ENCODE data around the gene GPC1.

Gene GPC1

GRCh38 chr2:240480834-240481623 lies 45.6 kb downstream of the GPC1 start:
- Histone ChIP-seq H3K36me3 (replicated peaks; ENCODE audit: low read depth, low read length) (no peaks in the 10 kb centered on the region), H3K27me3 (ENCODE audit: low read depth, low read length) (no peaks in the 10 kb centered on the region), H2AFZ (ENCODE audit: low read depth, low read length) (no peak overlapping the region), H3K4me3 (ENCODE audit: low read length) (no peak overlapping the region), H3K9ac (ENCODE audit: low read length) (no peak overlapping the region), H3K9me3 (ENCODE audit: insufficient read depth, low read length) (no peaks in the 10 kb centered on the region), H4K20me1 (ENCODE audit: insufficient read depth, low read length) (no peaks in the 10 kb centered on the region), H3K4me2 (ENCODE audit: low read length) (no peak overlapping the region), H3K79me2 (ENCODE audit: low read length) (no peaks in the 10 kb centered on the region), H3K27ac (ENCODE audit: low read length) (no peak overlapping the region), H3K4me1 (ENCODE audit: low read length) (no peaks in the 10 kb centered on the region)
- TF ChIP-seq EZH2phosphoT487 (IDR thresholded peaks at IDR 0.05; ENCODE audit: low read depth): no peak
- no peak for TF ChIP-seq CTCF (IDR thresholded peaks at IDR 0.05; ENCODE audit: low read depth, low read length)

DNA sequence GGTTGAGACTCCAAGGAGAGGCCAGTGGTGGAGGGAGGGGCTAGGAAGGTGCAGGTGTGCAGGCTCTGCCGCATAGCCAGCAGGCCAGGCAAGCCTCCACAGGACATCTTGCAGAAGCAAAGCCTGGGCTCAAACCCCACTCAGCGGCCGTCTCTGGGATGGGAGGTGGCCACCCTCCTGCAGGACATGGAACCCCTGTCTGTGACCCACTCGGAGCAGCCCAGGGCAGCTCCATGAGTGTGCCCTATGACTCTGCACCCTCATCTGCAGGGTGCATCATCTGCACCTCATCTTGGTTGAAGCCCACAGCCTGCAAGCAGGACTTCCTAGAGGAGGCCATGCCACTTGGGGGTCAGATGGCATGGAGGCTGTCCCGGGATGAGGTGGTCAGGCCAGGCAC lies 46.3 kb downstream of the GPC1 start:
- Histone ChIP-seq H3K27ac (ENCODE audit: low read length) (no peak overlapping the region), H2AFZ (ENCODE audit: low read depth, low read length) (no peak overlapping the region), H3K27me3 (ENCODE audit: low read depth, low read length) (no peaks in the 10 kb centered on the region), H3K79me2 (ENCODE audit: low read length) (no peaks in the 10 kb centered on the region), H3K9me3 (ENCODE audit: insufficient read depth, low read length) (no peaks in the 10 kb centered on the region), H3K36me3 (replicated peaks; ENCODE audit: low read depth, low read length) (no peaks in the 10 kb centered on the region), H3K4me3 (ENCODE audit: low read length) (no peak overlapping the region), H4K20me1 (ENCODE audit: insufficient read depth, low read length) (no peaks in the 10 kb centered on the region), H3K4me2 (ENCODE audit: low read length) (no peak overlapping the region), H3K9ac (ENCODE audit: low read length) (no peak overlapping the region), H3K4me1 (ENCODE audit: low read length) (no peaks in the 10 kb centered on the region)
- no peak for TF ChIP-seq CTCF (IDR thresholded peaks at IDR 0.05; ENCODE audit: low read depth, low read length)
- TF ChIP-seq EZH2phosphoT487 (IDR thresholded peaks at IDR 0.05; ENCODE audit: low read depth): no peak

DNA sequence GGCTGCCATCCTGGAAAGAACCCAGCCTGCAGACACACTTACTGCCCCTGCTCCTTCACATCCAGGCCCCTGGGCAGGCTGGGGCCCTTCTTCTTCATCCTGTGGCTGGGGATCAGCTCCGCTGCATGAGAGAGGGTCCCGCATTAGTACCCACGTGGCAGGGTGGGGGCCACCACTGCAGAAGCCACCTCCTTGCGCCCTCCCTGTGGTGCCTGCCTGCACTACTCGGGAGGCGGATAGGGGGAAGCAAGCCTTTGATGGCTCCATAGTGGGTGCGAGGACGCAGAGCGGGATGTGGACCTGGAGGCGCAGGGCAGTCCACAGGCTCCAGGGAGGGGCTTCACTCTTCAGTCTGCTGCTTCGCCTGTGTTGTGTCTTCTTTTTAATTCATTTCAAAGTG lies 46.7 kb downstream of the GPC1 start:
- H3K79me2 ChIP-seq (ENCODE audit: low read length): no peaks in the 10 kb centered on the region
- no peaks in the 10 kb centered on the region for H3K4me1 ChIP-seq (ENCODE audit: low read length)
- no peak overlapping the region for H3K4me3 ChIP-seq (ENCODE audit: low read length)
- H3K27ac ChIP-seq (ENCODE audit: low read length): no peak overlapping the region
- no peak overlapping the region for H3K9ac ChIP-seq (ENCODE audit: low read length)
- no peaks in the 10 kb centered on the region for H3K27me3 ChIP-seq (ENCODE audit: low read depth, low read length)
- no peaks in the 10 kb centered on the region for H3K36me3 ChIP-seq (replicated peaks; ENCODE audit: low read depth, low read length)
- no peak overlapping the region for H2AFZ ChIP-seq (ENCODE audit: low read depth, low read length)
- H3K9me3 ChIP-seq (ENCODE audit: insufficient read depth, low read length): no peaks in the 10 kb centered on the region
- TF ChIP-seq EZH2phosphoT487 (IDR thresholded peaks at IDR 0.05; ENCODE audit: low read depth) (no peak), CTCF (IDR thresholded peaks at IDR 0.05; ENCODE audit: low read depth, low read length) (no peak)
- H4K20me1 ChIP-seq (ENCODE audit: insufficient read depth, low read length): no peaks in the 10 kb centered on the region
- H3K4me2 ChIP-seq (ENCODE audit: low read length): no peak overlapping the region

DNA sequence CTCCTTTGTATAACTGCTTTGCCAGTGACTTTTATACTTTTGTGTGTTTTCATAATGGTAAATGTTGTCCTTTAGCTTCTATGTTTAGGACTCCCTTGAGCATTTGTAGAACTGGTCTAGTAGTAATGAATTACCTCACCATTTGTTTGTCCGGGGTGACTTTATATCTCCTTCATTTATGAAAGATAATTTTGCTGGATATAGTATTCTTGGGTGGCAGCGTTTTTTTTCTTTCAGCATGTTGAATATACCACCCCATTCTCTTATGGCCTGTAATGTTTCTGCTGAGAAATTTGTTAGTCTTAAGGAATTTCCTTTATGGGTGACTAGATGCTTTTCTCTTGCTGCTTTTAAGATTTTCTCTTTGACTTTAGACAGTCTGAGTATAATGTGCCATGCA lies 56.0 kb downstream of the GPC1 start:
- Histone ChIP-seq H3K27me3 (ENCODE audit: low read depth, low read length) (no peaks in the 10 kb centered on the region), H3K9me3 (ENCODE audit: insufficient read depth, low read length) (no peaks in the 10 kb centered on the region), H3K79me2 (ENCODE audit: low read length) (no peaks in the 10 kb centered on the region), H3K4me3 (ENCODE audit: low read length) (no peak overlapping the region), H3K4me2 (ENCODE audit: low read length) (no peak overlapping the region), H3K36me3 (replicated peaks; ENCODE audit: low read depth, low read length) (peaks cover 13% of the 10 kb centered on the region), H4K20me1 (ENCODE audit: insufficient read depth, low read length) (no peaks in the 10 kb centered on the region), H3K27ac (ENCODE audit: low read length) (no peak overlapping the region), H2AFZ (ENCODE audit: low read depth, low read length) (no peak overlapping the region), H3K9ac (ENCODE audit: low read length) (no peak overlapping the region), H3K4me1 (ENCODE audit: low read length) (no peaks in the 10 kb centered on the region)
- no peak for TF ChIP-seq EZH2phosphoT487 (IDR thresholded peaks at IDR 0.05; ENCODE audit: low read depth)
- no peak for TF ChIP-seq CTCF (IDR thresholded peaks at IDR 0.05; ENCODE audit: low read depth, low read length)

Measured in OCI-LY3 (cell line).